Stimulated activated CD4-positive, alpha-beta T cell treated with anti-CD3 and anti-CD28 coated beads, Interleukin-1b, Interleukin-23, amount 100 ng/mL, for 48 hours (primary cell): ENCODE data around the gene GMPPA.

Experiments used
- DNase-seq: peaks from one replicate; pipeline ENCODE4 v3.0.0-alpha.2; 2020

GMPPA gene

GRCh38 chr2:219468410-219469185 lies 30.1 kb upstream of the GMPPA start:
- no peak for DNase-seq

- no peak for DNase-seq
Measured at GRCh38 chr2:219469186-219469724, 29.4 kb upstream of the GMPPA start.

GRCh38 chr2:219470429-219470828 lies 28.3 kb upstream of the GMPPA start:
- DNase-seq = no peak

GRCh38 chr2:219471476-219472371 lies 27.0 kb upstream of the GMPPA start:
- no peak for DNase-seq

- no peak for DNase-seq
Measured at GRCh38 chr2:219472629-219473187, 26.0 kb upstream of the GMPPA start.

- DNase-seq = no peak
Measured at GRCh38 chr2:219473511-219473910, 25.2 kb upstream of the GMPPA start.

- DNase-seq = no peak
Measured at GRCh38 chr2:219474285-219475060, 24.2 kb upstream of the GMPPA start.

- DNase-seq = no peak
Measured at GRCh38 chr2:219475278-219475677, 23.4 kb upstream of the GMPPA start.

GRCh38 chr2:219475697-219476651 lies 22.7 kb upstream of the GMPPA start:
- DNase-seq = peak; percentile 64

- no peak for DNase-seq
Measured at GRCh38 chr2:219476652-219477151, 22.0 kb upstream of the GMPPA start.

GRCh38 chr2:219477179-219477578 lies 21.5 kb upstream of the GMPPA start:
- no peak for DNase-seq

- no peak for DNase-seq
Measured at GRCh38 chr2:219477815-219478214, 20.9 kb upstream of the GMPPA start.

- no peak for DNase-seq
Measured at GRCh38 chr2:219478916-219479315, 19.8 kb upstream of the GMPPA start.

GRCh38 chr2:219480004-219480403 lies 18.7 kb upstream of the GMPPA start:
- DNase-seq = no peak

GRCh38 chr2:219482674-219483405 lies 15.9 kb upstream of the GMPPA start:
- no peak for DNase-seq

- DNase-seq = no peak
Measured at GRCh38 chr2:219483451-219484342, 15.0 kb upstream of the GMPPA start.

- no peak for DNase-seq
Measured at GRCh38 chr2:219484343-219485200, 14.1 kb upstream of the GMPPA start.

- no peak for DNase-seq
Measured at GRCh38 chr2:219485201-219485580, 13.5 kb upstream of the GMPPA start.
